ENCODE results near the gene SMARCE1.
"Not testable (repeated sequence)": the region's sequence is repeated elsewhere in the genome, so short reads cannot be mapped to it uniquely, and the experiment has no call there.

The SMARCE1 gene

GRCh38 chr17:40586264-40586663 lies 61.4 kb downstream of the SMARCE1 start:
- DNase-seq (ENCODE audit: low read depth in 3 of 3, low spot score in 1 of 3), result not testable (repeated sequence)

- DNase-seq (ENCODE audit: low read depth in 3 of 3, low spot score in 1 of 3), result not testable (repeated sequence)
Observed at GRCh38 chr17:40584950-40585349, 62.7 kb downstream of the SMARCE1 start.

GRCh38 chr17:40582328-40582901 lies 65.2 kb downstream of the SMARCE1 start:
- no peak for DNase-seq (ENCODE audit: low read depth in 3 of 3, low spot score in 1 of 3)

- no peak for DNase-seq (ENCODE audit: low read depth in 3 of 3, low spot score in 1 of 3)
Observed at GRCh38 chr17:40580140-40580539, 67.5 kb downstream of the SMARCE1 start.

DNA sequence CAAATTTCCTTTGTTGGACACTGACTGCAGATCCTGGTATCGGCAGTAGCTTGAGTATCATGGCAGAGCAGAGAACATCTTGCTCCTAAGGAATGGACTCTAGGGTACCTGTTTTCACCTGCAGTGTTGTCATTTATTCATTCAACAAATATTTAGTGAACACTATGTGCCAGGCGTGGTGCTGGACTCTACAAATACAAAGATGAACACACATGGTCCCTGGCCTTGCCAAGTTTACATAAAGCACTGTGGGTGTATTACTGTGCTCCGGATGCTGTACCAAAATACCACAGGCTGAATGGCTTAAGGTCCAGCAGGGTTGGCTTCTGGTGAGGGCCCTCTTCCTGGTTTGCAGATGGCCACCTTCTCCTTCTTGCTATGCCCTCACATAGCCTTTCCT lies 68.1 kb downstream of the SMARCE1 start:
- DNase-seq (ENCODE audit: low read depth in 3 of 3, low spot score in 1 of 3), result no peak

DNA sequence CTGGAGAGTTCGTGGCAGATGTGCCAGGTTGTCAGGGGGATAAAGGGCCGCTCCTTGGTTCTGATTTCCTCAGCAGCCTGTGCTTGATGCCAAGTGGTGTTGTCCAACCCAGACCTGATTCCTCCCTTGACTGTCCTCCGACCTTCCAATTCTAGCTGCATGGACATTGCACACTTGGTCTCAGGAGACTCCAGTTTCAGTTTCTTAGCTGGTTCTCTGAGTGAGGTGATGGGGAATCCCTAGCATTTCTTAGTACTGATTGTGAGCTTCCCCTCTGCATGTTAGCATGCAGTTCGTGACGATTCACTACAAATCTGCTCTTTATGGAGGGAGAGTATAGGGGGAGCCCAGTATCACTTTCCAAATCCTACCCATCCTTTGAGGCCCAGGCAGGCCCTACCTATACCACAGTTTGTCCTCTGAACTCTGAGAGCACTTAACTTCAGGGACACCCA lies 70.0 kb downstream of the SMARCE1 start:
- no peak for DNase-seq (ENCODE audit: low read depth in 3 of 3, low spot score in 1 of 3)

- no peak for DNase-seq (ENCODE audit: low read depth in 3 of 3, low spot score in 1 of 3)
Observed at GRCh38 chr17:40576113-40576740, 71.4 kb downstream of the SMARCE1 start.

All from stimulated activated CD4-positive, alpha-beta T cell treated with anti-CD3 and anti-CD28 coated beads, TNF-alpha, amount 100 ng/mL, for 1 hour (primary cell).